ENCODE results near the gene HMCN1. TPM values are rescaled to one million over a fixed set of nuclear protein-coding genes. Genes with fewer than 3 reads are reported as not detected.

The HMCN1 gene
- total and polyA plus RNA-seq, 2 donors from 2014 or later = 0.97 to 2.7 TPM

DNA sequence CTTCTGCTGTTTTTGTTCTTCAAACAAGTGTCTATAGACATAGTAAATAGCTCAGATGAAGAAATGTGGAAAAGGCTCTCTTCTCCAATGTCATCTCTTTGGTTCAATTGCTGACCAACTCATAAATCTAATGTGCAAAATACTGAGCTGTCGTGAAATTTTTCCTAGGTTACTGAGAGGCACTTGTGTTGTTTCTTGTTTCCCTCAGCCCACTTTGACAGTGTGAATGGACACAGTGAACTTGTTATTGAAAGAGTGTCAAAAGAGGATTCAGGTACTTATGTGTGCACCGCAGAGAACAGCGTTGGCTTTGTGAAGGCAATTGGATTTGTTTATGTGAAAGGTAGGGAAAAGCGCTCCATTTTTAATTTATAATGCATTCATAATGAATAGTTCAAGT, 395.6 kb downstream of the HMCN1 start:
- TF ChIP-seq, protein P1, sequence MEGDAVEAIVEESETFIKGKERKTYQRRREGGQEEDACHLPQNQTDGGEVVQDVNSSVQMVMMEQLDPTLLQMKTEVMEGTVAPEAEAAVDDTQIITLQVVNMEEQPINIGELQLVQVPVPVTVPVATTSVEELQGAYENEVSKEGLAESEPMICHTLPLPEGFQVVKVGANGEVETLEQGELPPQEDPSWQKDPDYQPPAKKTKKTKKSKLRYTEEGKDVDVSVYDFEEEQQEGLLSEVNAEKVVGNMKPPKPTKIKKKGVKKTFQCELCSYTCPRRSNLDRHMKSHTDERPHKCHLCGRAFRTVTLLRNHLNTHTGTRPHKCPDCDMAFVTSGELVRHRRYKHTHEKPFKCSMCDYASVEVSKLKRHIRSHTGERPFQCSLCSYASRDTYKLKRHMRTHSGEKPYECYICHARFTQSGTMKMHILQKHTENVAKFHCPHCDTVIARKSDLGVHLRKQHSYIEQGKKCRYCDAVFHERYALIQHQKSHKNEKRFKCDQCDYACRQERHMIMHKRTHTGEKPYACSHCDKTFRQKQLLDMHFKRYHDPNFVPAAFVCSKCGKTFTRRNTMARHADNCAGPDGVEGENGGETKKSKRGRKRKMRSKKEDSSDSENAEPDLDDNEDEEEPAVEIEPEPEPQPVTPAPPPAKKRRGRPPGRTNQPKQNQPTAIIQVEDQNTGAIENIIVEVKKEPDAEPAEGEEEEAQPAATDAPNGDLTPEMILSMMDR (IDR thresholded peaks at IDR 0.05; ENCODE audit: borderline replicate concordance, extremely low read depth, insufficient read depth) = no peak
- intact Hi-C loops (cut with DNase I) = no loop called here
- H3K4me1 ChIP-seq (ENCODE audit: control insufficient read depth in 2 of 3, insufficient read depth in 2 of 3, low read depth in 1 of 3, low read length in 3 of 3) = no peaks in the 10 kb centered on the region
- no peak overlapping the region for H3K4me3 ChIP-seq (ENCODE audit: low read length in 3 of 3)
- no peaks in the 10 kb centered on the region for H3K27me3 ChIP-seq (ENCODE audit: control insufficient read depth, insufficient read depth, low read length)
- H3K9me3 ChIP-seq (ENCODE audit: control insufficient read depth in 2 of 3, insufficient read depth in 1 of 3, low read length in 3 of 3) = no peaks in the 10 kb centered on the region
- no peak for DNase-seq
- H3K9ac ChIP-seq (ENCODE audit: low read length in 3 of 3) = no peak overlapping the region
- no peaks in the 10 kb centered on the region for H3K36me3 ChIP-seq (ENCODE audit: control insufficient read depth in 2 of 3, insufficient read depth in 3 of 3, low read length in 3 of 3)
- no peak for FAIRE-seq
- no peak overlapping the region for H3K27ac ChIP-seq (ENCODE audit: low read depth in 2 of 2, low read length in 2 of 2)

- TF ChIP-seq, protein P1 (IDR thresholded peaks at IDR 0.05; ENCODE audit: borderline replicate concordance, extremely low read depth, insufficient read depth) = no peak
These were observed 404.9 kb downstream of the HMCN1 start for GRCh38 chr1:186139115-186139514.

DNA sequence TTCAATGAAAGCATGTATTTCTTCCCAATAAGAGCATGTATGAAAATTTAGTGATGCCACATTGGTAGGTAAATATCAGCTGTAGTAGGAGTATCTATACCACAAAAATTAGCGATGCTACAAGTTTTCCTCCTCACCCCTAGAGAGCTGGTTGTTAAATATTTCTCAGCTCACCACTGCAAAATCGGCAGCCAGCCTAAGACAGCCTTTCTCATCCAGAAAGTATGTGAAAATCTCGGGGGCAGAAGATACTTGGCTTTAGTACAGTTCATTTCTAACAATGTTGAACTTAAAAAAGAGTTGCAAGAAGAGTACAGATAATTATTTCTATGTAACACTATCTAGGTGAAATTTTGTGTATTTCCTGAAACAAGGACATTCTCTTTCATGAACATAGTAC, 405.5 kb downstream of the HMCN1 start:
- no peak for FAIRE-seq

More at GRCh38 chr1:186139115-186139514, 404.9 kb downstream of the HMCN1 start:
- H3K4me1 ChIP-seq (ENCODE audit: control insufficient read depth in 2 of 3, insufficient read depth in 2 of 3, low read depth in 1 of 3, low read length in 3 of 3) = no peaks in the 10 kb centered on the region
- no peak for FAIRE-seq
- no peaks in the 10 kb centered on the region for H3K36me3 ChIP-seq (ENCODE audit: control insufficient read depth in 2 of 3, insufficient read depth in 3 of 3, low read length in 3 of 3)
- no peaks in the 10 kb centered on the region for H3K27me3 ChIP-seq (ENCODE audit: control insufficient read depth, insufficient read depth, low read length)
- H3K9me3 ChIP-seq (ENCODE audit: control insufficient read depth in 2 of 3, insufficient read depth in 1 of 3, low read length in 3 of 3) = peaks cover 0 to 3% (median 0%) of the 10 kb centered on the region in 3 donors
- DNase-seq = no peak
- no peak overlapping the region for H3K4me3 ChIP-seq (ENCODE audit: low read length in 3 of 3)
- intact Hi-C loops (cut with DNase I) = no loop called here
- H3K27ac ChIP-seq (ENCODE audit: low read depth in 2 of 2, low read length in 2 of 2) = no peak overlapping the region
- H3K9ac ChIP-seq (ENCODE audit: low read length in 3 of 3) = no peak overlapping the region

More for the DNA sequence above, 405.5 kb downstream of the HMCN1 start:
- Histone ChIP-seq H3K9me3 (ENCODE audit: control insufficient read depth in 2 of 3, insufficient read depth in 1 of 3, low read length in 3 of 3) (peaks cover 0 to 3% (median 0%) of the 10 kb centered on the region in 3 donors), H3K27me3 (ENCODE audit: control insufficient read depth, insufficient read depth, low read length) (no peaks in the 10 kb centered on the region), H3K27ac (ENCODE audit: low read depth in 2 of 2, low read length in 2 of 2) (no peak overlapping the region), H3K9ac (ENCODE audit: low read length in 3 of 3) (no peak overlapping the region), H3K4me3 (ENCODE audit: low read length in 3 of 3) (no peak overlapping the region), H3K4me1 (ENCODE audit: control insufficient read depth in 2 of 3, insufficient read depth in 2 of 3, low read depth in 1 of 3, low read length in 3 of 3) (no peaks in the 10 kb centered on the region), H3K36me3 (ENCODE audit: control insufficient read depth in 2 of 3, insufficient read depth in 3 of 3, low read length in 3 of 3) (no peaks in the 10 kb centered on the region)
- no peak for DNase-seq
- intact Hi-C loops (cut with DNase I) = no loop called here
- TF ChIP-seq, protein P1 (IDR thresholded peaks at IDR 0.05; ENCODE audit: borderline replicate concordance, extremely low read depth, insufficient read depth) = no peak

Measured in kidney (tissue), 14 donors.